ENCODE measurements around the gene NAA20. TPM values are rescaled to one million over a fixed set of nuclear protein-coding genes. Genes with fewer than 3 reads are reported as not detected.

Gene NAA20
- total RNA-seq, 1 donor from 2014 or later: 38.9 TPM

DNA sequence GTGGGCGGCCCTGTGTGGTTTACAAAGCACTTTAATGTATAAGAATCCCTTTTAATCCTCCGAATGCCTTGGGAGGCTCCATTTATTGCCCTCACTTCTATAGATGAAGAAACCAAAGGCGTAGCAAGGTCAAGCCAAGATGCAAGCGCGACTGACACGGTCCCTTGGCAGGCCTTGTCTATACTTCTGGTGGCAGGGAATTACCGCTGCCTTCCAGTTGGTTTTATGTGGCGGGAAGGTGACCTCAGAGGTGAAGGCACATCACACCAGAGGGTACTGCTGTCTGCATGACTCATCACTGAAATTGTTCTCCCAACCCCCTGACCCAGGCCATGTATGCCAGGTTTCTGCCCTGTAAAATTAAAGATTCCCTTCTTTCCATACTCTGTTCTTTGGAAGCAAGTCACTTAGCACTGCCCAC, 36.1 kb upstream of the NAA20 start:
- TF ChIP-seq, protein P1, sequence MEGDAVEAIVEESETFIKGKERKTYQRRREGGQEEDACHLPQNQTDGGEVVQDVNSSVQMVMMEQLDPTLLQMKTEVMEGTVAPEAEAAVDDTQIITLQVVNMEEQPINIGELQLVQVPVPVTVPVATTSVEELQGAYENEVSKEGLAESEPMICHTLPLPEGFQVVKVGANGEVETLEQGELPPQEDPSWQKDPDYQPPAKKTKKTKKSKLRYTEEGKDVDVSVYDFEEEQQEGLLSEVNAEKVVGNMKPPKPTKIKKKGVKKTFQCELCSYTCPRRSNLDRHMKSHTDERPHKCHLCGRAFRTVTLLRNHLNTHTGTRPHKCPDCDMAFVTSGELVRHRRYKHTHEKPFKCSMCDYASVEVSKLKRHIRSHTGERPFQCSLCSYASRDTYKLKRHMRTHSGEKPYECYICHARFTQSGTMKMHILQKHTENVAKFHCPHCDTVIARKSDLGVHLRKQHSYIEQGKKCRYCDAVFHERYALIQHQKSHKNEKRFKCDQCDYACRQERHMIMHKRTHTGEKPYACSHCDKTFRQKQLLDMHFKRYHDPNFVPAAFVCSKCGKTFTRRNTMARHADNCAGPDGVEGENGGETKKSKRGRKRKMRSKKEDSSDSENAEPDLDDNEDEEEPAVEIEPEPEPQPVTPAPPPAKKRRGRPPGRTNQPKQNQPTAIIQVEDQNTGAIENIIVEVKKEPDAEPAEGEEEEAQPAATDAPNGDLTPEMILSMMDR (IDR thresholded peaks at IDR 0.05; ENCODE audit: unreplicated experiment): no peak
- H3K27me3 Mint-ChIP-seq (ENCODE audit: low read depth): no peaks in the 10 kb centered on the region
- peaks cover 8% of the 10 kb centered on the region for H3K9me3 Mint-ChIP-seq
- no peak overlapping the region for H3K4me3 Mint-ChIP-seq
- peak overlapping the region; percentile 63 for H3K27ac Mint-ChIP-seq
- H3K4me1 Mint-ChIP-seq: peaks cover 31% of the 10 kb centered on the region
- DNase-seq (ENCODE audit: low spot score in 2 of 2, unreplicated experiment in 2 of 2): no peak
- H3K36me3 Mint-ChIP-seq: peaks cover 26% of the 10 kb centered on the region

DNA sequence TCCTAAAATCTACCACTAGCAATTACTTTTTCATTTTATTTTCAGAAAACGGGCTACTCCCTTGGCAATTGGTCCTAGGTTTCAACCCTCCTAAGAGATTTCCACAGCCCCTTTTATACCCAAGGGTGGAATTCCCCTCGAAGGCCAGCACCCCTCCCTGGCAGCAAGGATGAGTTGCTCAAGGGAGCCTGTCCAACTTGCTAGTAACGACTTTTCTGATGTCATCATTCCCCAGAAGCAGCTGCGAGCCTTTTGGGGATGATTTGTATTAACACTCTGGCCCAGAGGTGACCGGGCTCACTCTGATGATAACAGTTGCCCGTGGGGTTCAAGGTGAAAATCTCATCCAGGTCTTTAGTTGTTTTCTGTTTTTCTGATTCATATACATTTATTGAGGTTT, 30.7 kb upstream of the NAA20 start:
- peaks cover 22% of the 10 kb centered on the region for H3K4me1 Mint-ChIP-seq
- H3K4me3 Mint-ChIP-seq: no peak overlapping the region
- H3K27me3 Mint-ChIP-seq (ENCODE audit: low read depth): no peaks in the 10 kb centered on the region
- TF ChIP-seq, protein P1 (IDR thresholded peaks at IDR 0.05; ENCODE audit: unreplicated experiment): no peak
- H3K9me3 Mint-ChIP-seq: peaks cover 8% of the 10 kb centered on the region
- peaks cover 21% of the 10 kb centered on the region for H3K36me3 Mint-ChIP-seq
- DNase-seq (ENCODE audit: low spot score in 2 of 2, unreplicated experiment in 2 of 2): no peak
- H3K27ac Mint-ChIP-seq: no peak overlapping the region

DNA sequence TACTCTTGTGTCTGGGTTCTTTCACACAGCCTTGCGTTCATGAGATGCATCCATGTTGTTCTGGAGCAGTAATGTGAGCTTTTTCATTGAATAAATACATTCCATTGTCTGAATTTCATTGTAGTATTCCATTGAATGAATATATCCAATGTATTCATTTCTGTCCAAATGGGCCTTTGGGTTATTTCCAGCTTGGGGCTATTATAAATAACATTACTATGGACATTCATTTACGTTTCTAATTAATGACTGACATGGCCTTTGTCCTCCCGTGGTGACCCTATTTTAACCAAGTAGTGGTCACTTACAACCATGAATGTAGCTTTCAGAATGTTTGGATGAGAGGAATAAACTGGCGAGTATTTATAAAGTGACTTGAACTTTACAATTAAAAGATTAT, 30.1 kb upstream of the NAA20 start:
- DNase-seq (ENCODE audit: low spot score in 2 of 2, unreplicated experiment in 2 of 2): no peak
- Mint-ChIP-seq H3K36me3 (peaks cover 19% of the 10 kb centered on the region), H3K27me3 (ENCODE audit: low read depth) (no peaks in the 10 kb centered on the region), H3K9me3 (peaks cover 8% of the 10 kb centered on the region), H3K27ac (no peak overlapping the region), H3K4me3 (no peak overlapping the region), H3K4me1 (peaks cover 24% of the 10 kb centered on the region)
- TF ChIP-seq, protein P1 (IDR thresholded peaks at IDR 0.05; ENCODE audit: unreplicated experiment): no peak

DNA sequence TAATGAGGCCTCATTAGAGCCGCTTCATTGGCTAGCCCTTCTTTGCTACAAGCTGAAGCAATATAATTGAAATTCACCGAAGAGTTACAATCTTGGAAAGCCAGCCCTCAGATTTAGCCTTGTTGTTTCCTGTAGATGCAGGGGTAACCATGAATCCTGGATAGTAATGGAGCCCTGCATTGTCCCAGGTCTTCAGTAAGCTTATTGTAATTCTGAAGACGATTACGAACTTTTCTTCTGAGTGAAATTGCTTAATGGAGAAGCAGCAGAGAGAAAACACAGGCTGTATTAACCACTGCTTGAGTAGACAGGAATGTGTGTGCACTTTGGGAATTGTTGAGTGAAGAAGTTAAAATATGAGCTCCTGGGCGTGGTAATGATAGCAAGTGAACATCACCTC, 26.3 kb upstream of the NAA20 start:
- Mint-ChIP-seq H3K27me3 (ENCODE audit: low read depth) (no peaks in the 10 kb centered on the region), H3K9me3 (no peaks in the 10 kb centered on the region), H3K4me1 (peaks cover 54% of the 10 kb centered on the region), H3K4me3 (no peak overlapping the region), H3K36me3 (peaks cover 10% of the 10 kb centered on the region), H3K27ac (peak overlapping the region; percentile 99)
- no peak for DNase-seq (ENCODE audit: low spot score in 2 of 2, unreplicated experiment in 2 of 2)
- TF ChIP-seq, protein P1 (IDR thresholded peaks at IDR 0.05; ENCODE audit: unreplicated experiment): no peak

DNA sequence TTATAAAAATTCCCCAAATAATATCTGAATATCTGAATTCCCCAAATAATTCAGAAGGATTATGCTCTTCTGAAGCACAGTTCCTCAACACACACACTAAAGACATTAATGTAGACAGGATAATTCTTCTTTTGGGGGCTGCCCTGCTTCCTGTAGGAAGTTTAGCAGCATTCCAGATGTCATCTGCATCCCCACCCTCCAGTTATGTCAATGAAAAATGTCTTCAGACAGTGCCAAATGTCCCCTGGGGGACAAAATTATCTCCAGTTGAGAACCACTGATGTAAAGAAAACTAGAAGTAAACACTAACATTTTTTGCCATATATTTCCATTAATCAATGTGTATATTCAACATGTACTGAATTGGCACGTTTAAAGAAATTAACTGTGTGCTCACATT, 25.9 kb upstream of the NAA20 start:
- no peak for DNase-seq (ENCODE audit: low spot score in 2 of 2, unreplicated experiment in 2 of 2)
- Mint-ChIP-seq H3K27ac (peak overlapping the region; percentile 99), H3K4me1 (peaks cover 54% of the 10 kb centered on the region), H3K36me3 (peaks cover 9% of the 10 kb centered on the region), H3K4me3 (no peak overlapping the region), H3K27me3 (ENCODE audit: low read depth) (no peaks in the 10 kb centered on the region), H3K9me3 (no peaks in the 10 kb centered on the region)
- TF ChIP-seq, protein P1 (IDR thresholded peaks at IDR 0.05; ENCODE audit: unreplicated experiment): no peak

DNA sequence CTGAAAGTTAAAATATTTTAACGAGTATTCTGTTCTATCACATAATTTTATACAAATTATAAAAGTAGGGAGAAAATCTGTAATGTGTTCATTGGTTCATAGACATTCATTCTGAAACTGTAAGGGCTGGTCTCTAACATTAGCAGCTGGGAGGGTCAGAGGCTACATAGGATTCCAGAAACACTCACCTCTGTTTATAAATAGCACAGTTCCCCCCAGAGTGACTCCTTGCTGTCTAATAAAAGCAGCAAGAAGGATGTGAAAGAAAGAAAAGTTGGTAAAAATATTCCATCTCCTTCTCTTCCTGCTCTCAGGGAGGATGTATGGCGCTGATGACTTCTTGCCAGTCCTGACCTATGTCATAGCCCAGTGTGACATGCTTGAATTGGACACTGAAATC, 25.3 kb upstream of the NAA20 start:
- TF ChIP-seq, protein P1 (IDR thresholded peaks at IDR 0.05; ENCODE audit: unreplicated experiment): no peak
- Mint-ChIP-seq H3K4me1 (peaks cover 54% of the 10 kb centered on the region), H3K27ac (peak overlapping the region; percentile 99)

More for the DNA sequence above, 25.3 kb upstream of the NAA20 start:
- no peak for DNase-seq (ENCODE audit: low spot score in 2 of 2, unreplicated experiment in 2 of 2)
- no peaks in the 10 kb centered on the region for H3K9me3 Mint-ChIP-seq
- no peak overlapping the region for H3K4me3 Mint-ChIP-seq
- peaks cover 6% of the 10 kb centered on the region for H3K36me3 Mint-ChIP-seq
- no peaks in the 10 kb centered on the region for H3K27me3 Mint-ChIP-seq (ENCODE audit: low read depth)
